Measurements from ENCODE around the gene AATK.

AATK gene, protein sequence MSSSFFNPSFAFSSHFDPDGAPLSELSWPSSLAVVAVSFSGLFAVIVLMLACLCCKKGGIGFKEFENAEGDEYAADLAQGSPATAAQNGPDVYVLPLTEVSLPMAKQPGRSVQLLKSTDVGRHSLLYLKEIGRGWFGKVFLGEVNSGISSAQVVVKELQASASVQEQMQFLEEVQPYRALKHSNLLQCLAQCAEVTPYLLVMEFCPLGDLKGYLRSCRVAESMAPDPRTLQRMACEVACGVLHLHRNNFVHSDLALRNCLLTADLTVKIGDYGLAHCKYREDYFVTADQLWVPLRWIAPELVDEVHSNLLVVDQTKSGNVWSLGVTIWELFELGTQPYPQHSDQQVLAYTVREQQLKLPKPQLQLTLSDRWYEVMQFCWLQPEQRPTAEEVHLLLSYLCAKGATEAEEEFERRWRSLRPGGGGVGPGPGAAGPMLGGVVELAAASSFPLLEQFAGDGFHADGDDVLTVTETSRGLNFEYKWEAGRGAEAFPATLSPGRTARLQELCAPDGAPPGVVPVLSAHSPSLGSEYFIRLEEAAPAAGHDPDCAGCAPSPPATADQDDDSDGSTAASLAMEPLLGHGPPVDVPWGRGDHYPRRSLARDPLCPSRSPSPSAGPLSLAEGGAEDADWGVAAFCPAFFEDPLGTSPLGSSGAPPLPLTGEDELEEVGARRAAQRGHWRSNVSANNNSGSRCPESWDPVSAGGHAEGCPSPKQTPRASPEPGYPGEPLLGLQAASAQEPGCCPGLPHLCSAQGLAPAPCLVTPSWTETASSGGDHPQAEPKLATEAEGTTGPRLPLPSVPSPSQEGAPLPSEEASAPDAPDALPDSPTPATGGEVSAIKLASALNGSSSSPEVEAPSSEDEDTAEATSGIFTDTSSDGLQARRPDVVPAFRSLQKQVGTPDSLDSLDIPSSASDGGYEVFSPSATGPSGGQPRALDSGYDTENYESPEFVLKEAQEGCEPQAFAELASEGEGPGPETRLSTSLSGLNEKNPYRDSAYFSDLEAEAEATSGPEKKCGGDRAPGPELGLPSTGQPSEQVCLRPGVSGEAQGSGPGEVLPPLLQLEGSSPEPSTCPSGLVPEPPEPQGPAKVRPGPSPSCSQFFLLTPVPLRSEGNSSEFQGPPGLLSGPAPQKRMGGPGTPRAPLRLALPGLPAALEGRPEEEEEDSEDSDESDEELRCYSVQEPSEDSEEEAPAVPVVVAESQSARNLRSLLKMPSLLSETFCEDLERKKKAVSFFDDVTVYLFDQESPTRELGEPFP (N-terminal part only)

DNA sequence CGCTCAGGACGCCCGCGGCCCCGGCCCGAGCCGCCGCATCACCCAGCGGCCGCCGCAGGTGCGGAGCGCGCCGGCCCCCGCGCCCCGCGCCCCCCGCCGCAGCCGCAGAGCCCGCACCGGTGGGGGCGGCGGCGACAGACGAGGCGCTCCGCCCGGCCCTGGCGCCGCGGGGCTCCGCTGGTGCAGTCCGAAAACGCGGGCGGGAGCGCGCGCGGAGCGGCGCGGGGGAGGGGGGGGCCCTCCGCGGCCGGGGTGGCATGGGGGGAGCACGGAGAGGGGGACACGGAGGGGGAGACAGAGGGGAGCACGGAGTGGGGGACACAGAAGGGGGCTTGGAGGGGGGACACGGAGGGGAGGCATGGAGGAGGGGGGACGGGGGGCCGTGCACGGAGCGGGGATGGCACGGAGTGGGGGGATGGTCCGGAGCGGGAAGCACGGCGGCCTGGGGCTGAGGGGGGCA lies at the start of gene AATK:
Gene AATK (minus strand): TSS at position 189 of the 460 bp plus-strand sequence. CDS start 229 bp downstream, outside the sequence.
- peak in 1 of 10 donors; percentile 54 for DNase-seq
- intact Hi-C loops (cut with DNase I): no loop called here

DNA sequence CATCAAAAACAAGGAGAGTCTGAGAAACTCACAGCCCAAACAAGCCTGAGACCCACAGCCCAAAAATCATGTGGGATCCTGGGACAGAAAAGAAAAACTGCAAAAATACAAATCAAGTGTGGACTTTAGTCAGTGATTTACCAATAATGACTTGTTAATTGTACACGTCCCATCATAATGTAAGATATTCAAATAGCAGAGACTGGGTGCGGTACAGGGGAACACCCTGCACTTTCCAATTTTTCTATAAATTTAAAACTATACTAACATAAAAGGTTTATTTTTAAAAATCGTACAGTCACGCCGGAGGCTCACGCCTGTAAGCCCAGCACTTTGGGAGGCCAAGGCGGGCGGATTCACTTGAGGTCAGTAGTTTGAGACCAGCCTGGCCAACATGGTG lies 48.0 kb upstream of the AATK start:
- intact Hi-C loops (cut with DNase I): no loop called here
- DNase-seq: no peak

DNA sequence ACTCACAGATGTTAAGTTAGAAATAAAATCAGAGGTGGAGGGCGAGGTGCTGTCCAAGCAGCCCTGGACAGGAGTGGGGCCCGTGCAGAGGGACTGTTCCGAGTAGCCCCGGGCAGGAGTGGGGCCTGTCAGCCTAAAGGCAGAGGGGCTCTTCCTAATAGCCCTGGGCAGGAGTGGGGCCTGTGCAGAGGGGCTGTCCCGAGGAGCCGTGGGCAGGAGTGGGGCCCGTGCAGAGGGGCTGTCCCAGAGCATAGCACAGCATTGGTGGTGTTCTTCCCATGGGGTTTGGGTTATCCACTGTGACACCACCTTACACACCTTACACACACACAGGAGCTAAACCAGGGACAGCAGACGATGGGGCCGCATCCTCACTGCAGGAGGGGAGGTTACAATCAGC lies 46.3 kb upstream of the AATK start:
- intact Hi-C loops (cut with DNase I): no loop called here
- DNase-seq: peak in 1 of 10 donors; percentile 58

DNA sequence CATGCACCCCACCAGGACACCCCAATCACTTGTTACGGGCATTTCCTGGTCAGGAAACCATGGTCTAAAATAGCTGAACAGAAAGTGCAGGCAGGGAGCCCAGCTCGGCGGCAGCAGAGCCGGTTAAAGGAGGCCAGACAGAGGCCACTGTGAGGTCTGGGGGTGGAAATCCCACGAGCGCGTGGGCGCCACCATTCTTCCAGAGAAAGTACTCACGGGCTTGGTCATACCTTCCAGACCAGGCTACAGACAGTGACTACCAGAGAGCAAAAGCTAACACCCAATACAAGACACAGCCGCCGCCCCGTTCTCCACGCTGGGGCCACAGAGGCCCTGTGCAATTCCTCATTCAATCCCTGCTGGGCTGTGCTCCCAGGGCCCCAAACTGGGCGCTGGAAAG lies 44.8 kb upstream of the AATK start:
- peak in 1 of 10 donors; percentile 70 for DNase-seq
- intact Hi-C loops (cut with DNase I): no loop called here

DNA sequence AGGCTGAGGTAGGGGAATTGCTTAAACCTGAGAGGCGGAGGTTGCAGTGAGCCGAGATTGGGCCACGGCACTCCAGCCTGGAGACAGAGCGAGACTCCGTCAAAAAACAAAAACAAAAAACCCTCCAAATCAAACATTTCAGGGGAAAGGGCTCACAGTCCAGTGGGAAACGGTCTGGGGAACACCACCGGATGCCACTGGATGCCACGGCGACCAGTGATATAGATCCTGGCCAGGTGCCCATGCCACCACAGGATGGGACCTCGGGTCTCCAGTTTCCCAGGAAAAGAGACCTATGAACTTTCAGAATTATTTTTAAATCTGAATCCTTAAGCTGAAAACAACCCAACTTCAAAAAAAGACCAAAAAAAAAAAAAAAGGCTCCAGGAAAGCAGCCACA lies 44.4 kb upstream of the AATK start:
- intact Hi-C loops (cut with DNase I): no loop called here
- peak in 1 of 10 donors; percentile 24 for DNase-seq

DNA sequence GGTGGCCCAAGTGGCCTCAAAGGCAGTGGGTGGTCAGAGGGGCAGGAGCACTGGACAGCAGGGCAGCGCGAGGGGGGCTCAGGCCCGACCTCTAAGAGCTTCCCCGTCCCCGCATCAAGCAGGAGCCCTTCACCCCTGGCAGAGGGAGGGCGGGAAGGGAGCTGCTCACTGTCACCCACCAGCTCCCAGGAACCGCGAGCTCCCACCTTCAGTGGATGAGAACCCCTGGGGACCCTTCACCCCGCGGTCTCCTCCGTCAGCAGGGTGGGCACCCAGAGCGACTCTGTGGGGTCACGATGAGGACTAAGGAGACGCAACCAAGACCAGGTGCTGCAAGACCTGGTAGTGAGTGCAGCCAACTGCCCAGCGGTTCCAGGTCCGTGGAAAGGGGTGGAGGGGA lies 43.1 kb upstream of the AATK start:
- peak in 1 of 10 donors; percentile 38 for DNase-seq

DNA sequence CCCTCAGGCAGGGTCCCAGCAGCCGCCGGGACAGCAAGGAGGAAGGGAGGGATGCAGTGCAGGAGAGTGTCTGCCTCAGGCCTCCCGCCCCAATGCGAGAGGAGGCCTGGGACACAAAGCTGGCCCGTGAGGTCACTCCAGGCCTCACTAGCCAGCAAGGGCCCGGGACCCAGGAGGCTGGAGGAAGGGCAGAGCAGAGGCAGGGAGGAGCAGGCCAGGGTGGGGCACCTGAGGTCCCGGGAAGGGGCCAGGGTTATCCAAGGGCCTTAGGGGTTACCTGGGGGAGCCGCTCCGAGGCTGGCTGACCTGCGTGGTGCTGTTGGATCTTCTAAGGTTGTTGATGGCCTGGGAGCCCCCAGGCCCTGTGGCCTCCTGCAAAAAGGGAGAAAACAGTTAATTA lies 42.6 kb upstream of the AATK start:
- peak in 1 of 10 donors; percentile 71 for DNase-seq
- intact Hi-C loops (cut with DNase I): no loop called here

More for the DNA sequence above, 43.1 kb upstream of the AATK start:
- intact Hi-C loops (cut with DNase I): no loop called here

DNA sequence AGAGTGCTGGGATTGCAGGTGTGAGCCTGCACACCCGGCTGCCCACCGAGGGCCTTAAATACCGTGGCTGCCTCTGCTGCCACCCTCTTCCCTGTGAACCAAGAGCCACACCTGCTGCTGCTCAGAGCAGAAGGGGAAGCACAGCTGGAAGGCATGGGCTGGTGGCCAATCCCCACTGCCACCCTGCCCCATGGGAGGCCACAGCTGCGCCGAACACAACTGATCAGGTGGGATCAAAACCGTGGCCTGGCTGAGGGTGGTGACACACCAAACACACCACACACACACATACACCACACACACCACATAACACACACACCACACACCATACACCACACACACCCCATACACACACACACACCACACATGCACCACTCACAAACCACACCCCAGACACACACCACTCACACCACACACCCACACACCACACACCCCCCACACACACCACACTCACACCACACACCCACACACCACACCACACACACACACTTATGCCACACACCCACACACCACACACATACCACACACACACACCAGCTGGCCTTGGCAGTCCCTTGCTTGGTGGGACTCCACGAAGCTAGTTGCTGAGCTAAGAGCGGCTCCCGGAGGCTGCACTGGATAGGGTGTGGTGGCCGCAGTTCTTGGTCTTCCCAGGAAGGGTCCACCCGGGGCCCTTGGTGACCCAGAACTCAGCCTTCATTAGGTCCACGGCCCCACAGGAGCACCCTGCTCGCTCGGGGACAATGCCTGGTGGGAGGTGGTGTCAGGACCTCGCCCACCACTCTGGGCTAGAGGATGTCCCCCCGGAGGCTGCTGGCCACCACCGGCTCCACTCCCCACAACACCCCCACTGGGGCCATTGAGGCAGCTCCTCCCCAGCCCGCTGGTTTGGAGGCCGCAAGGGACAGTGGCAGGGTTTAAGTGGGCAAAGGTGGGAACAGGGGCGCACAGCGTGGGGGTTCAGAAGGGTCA lies 41.9 kb upstream of the AATK start:
- DNase-seq: peak in 1 of 10 donors; percentile 81
- intact Hi-C loops (cut with DNase I): no loop called here

DNA sequence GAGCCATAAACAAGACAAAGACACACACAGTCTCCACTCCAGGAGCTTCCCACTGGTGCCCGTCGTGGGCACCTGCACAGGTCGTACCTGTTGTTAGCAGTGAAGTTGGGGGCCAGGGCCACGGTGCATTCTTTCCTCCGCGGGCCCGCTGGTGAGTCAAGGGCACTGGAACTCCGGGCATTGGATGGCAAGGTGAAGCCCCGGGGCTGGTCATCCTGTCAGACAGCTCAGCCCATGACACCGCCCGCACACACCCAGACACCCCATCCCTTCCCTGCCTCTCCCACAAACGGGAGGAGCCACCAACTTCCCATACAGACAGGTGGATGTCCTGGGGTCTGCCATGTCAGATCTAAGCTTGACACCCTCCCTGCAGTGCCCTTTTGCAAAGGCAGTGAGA lies 40.6 kb upstream of the AATK start:
- intact Hi-C loops (cut with DNase I): no loop called here
- DNase-seq: peak in 1 of 10 donors; percentile 67

DNA sequence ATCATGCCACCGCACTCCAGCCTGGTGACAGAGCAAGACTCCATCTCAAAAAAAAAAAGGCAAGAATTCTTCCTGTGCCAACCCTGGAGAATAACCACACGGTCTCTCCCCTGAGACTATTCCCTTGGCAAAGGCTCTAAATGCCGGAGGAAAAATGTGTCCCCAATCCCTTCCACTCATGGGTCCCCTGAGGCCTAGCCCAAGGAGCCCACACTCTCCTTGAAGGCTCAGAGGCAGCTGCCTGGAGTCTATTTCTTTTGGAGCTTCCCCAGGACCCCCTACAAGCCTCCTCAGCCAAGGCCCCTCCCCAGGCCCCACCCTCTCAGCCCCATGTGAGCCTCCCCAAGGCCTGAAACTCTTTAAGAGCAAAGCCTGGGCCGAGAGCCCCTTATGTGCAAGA lies 40.1 kb upstream of the AATK start:
- intact Hi-C loops (cut with DNase I): no loop called here
- peak in 1 of 10 donors; percentile 19 for DNase-seq

DNA sequence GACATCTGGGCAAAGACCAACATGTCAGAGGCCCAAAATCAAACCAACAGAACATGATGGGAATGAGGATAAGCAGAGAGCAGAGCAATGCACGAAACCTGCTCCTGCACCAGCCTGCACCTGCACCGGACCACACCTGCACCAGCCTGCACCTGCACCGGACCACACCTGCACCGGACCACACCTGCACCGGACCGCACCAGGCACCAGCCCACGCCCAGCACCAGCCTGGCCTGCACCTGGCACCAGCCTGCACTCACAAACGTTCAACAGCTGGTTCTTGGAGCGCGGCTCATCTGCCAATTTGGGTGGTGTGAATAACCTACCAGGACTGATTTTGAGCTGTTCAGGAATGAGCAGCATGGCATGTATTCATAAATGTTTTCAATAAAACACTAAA lies 38.6 kb upstream of the AATK start:
- intact Hi-C loops (cut with DNase I): no loop called here

DNA sequence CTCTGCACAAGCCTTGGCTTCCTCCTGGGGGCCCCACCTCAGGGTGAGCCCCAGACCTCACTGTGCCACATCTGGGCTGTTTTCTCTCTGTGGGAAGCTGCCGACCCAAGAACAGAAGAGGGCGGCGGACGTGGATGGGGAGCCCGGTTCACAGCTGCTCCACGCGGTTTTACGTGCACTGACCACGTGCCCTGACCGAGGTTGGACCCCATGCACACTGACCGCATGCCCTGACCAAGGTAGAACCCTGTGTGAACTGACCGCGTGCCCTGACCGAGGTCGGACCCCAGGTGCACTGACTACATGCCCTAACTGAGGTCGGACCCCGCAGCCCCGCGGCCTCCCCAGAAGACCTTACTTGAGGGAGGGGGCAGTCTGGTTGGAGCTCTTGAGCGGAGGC lies 37.1 kb upstream of the AATK start:
- peak in 1 of 10 donors; percentile 81 for DNase-seq
- intact Hi-C loops (cut with DNase I): no loop called here

More for the DNA sequence above, 38.6 kb upstream of the AATK start:
- peak in 1 of 10 donors; percentile 75 for DNase-seq

DNA sequence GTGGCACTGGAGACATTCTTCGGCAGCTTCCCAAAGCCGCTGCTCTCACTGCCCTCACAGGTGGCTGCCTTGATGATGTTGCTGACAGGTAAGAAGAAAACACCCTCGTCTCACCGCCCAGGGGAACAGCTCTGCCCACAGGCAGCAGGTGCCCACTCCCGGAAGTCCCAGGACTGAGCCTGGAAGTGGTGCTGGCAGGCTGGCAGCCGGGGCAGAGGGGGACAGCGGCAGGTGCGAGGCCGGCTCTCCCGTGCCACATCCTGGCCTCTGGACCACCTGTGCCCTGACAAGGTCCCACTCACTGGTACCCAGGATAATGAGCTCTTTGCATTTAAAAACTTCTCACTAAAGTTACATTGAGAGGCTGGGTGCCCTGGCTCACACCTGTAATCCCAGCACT lies 36.3 kb upstream of the AATK start:
- intact Hi-C loops (cut with DNase I): no loop called here

DNA sequence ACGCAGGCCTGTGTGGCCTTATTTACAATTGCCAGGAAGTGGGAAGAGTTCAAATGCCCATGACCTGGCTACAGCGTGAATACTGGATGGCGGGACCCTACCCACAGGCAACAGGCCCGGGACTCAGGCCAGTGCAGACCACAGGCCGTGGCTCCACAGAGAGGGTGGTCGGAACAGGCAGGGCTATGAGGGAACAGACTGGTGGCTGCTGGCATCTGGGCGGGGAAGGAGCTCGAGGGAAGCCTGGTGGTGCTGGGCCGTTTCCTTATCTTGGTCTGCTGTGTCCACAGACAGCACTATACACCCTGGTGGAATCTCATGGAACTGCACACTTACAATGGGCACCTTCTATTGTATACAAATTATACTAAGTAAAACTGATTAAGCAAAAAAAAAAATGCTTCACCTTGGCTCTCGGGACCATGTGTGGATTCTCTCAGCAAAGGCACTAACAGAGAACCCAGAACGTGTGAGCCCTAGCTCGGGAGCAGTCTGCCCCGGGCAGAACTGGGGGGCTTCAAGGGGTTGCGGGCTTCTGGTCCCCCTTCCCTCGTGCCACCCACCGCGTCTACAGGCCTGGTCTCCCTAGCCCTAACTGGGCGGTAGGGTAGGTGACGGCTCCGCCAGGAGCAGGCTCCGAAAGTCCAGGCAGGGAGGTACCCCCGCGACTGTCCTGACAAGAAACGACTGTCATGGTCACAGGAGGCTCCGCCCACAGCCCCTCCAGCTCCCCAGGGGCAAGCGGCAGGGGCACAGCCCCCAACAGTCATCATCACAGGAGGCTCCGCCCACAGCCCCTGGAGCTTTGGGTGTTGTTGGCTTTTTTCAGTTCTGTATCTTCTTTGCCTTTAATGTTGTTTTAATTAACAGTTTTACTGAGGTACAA lies 34.9 kb upstream of the AATK start:
- intact Hi-C loops (cut with DNase I): loop anchor here (1.0 kb wide), 1 partner anchor 59 kb away; no protein-coding TSS in a partner anchor
- peak in 8 of 10 donors; percentile 37 to 94 (median 57) for DNase-seq

More for the DNA sequence above, 36.3 kb upstream of the AATK start:
- no peak for DNase-seq

DNA sequence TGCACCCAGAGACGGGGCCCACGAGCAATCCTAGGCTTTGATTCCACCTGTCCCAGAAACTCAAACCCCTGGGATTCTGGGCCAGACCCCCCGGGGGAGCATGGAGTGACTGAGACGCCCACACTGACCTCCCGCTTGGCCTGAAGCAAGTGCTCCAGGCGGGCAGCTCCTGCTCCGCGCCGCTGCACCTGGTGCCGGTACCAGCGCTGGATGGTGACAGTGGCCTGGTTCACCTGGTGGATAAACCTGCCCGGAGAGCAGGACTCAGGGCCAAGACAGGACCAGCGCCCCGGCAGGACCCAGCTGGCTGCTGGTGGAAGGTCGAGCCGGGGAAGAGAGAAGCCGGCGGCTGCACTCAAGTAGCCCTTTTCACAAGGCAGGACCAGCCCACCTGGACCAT lies 34.2 kb upstream of the AATK start:
- DNase-seq: no peak
- intact Hi-C loops (cut with DNase I): loop anchor here (1.0 kb wide), 1 partner anchor 58 kb away; no protein-coding TSS in a partner anchor

DNA sequence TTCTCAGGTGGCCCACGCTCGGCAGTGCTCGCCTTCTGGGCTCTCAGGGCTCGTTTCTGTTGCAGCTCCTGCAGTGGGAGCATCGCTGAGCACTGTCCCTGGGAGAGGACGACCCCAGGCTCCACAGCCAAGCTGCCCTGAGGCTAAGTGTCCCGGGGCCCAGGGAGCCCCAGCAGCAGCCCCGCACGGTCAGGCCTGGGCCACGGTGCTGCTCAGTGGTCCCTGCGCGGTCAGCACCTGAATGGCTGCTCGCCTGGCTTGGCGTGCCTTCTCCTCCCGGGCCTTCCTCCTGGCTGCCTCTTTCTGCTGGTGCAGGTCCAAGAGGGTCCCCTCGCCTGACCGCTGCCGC lies 33.4 kb upstream of the AATK start:
- intact Hi-C loops (cut with DNase I): no loop called here
- no peak for DNase-seq

DNA sequence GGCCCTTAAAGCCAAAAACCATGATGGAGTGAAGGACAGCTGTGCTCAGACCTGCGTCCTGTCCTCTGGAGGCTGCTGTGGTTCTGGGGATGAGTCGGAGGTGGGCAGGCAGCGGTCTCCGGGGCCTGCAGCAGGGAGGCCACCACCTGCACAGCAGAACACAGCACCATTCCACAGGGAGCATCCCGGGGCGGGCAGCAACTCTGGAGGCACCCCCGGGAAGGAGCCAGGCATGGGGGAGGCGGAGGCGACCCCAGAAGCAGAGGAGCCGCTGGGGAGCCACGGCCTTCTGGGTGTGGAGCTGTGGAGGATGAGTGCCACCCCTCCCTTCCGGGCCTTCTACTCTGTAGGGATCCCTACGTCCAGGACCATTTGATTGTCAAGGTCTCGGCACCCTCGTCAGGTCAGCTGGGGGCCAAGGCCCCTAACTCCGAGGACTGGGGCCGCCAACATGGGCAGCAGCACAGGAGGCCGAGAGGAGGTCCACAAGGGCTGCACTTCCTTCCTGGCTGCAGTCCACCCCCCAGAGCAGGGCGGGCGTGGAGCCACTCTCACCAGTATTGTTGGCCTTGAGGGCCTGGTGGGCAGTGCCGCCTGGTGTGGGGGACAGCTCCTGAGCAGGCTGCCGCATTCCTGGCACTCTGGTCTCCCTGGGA lies 32.9 kb upstream of the AATK start:
- intact Hi-C loops (cut with DNase I): no loop called here
- DNase-seq: no peak
